Peyer's patch (tissue), 4 donors: ENCODE data around the gene PLCL1. TPM values are rescaled to one million over a fixed set of nuclear protein-coding genes. Genes with fewer than 3 reads are reported as not detected.

ENCODE experiments used
- DNase-seq, 3 donors: peaks; one replicate each; pipeline ENCODE4 v3.0.0-alpha.2; 2017 to 2019
- H3K27ac ChIP-seq, 4 donors: fragments of 200-600 bp; sonication (generic); one replicate each; pipeline ENCODE4 v1.5.1; 2016 to 2019
- H3K27me3 ChIP-seq, 2 donors: fragments of 200-600 bp; sonication (generic); one replicate each; pipeline ENCODE4 v1.5.1; 2019
- H3K36me3 ChIP-seq, 3 donors: fragments of 200-600 bp; sonication (generic); one replicate each; pipeline ENCODE4 v1.5.1; 2016 to 2019
- H3K4me1 ChIP-seq, 4 donors: fragments of 200-600 bp; sonication (generic); one replicate each; pipeline ENCODE4 v1.5.1; 2016 to 2019
- H3K4me3 ChIP-seq, 4 donors: fragments of 200-600 bp; sonication (generic); 1 replicate in 3 of 4; 2 replicates in 1 of 4; pipeline ENCODE4 v1.5.1; 2016 to 2019; ENCODE audit warnings: mild to moderate bottlenecking in 1 of 4
- H3K9me3 ChIP-seq, 4 donors: fragments of 200-600 bp; sonication (generic); one replicate each; pipeline ENCODE4 v1.5.1; 2016 to 2019; ENCODE audit warnings: mild to moderate bottlenecking in 1 of 4
- POLR2A ChIP-seq, 2 donors: fragments of 450-650 bp; IDR thresholded peaks; one replicate each; pipeline ENCODE4 v1.5.1; 2017; ENCODE audit warnings: antibody characterized with exemption in 2 of 2, mild to moderate bottlenecking in 2 of 2, moderate library complexity in 2 of 2
- total RNA-seq, 4 donors: library from RNA; depleted of rRNA; stranded (reverse); fragments of >200 nt; gene quantifications; one replicate each; pipeline ENCODE4 v1.1.0, GENCODE V29; 2016
- TF ChIP-seq, protein P1 (sequence below), 6 experiments: fragments of 450-650 bp in 4 of 6; fragments of 200-600 bp in 2 of 6; sonication (generic) in 1 of 6; IDR thresholded peaks; one replicate each; pipeline ENCODE4 v1.5.1; 2017 to 2019; ENCODE audit warnings: antibody characterized with exemption in 6 of 6, mild to moderate bottlenecking in 3 of 6, moderate library complexity in 1 of 6

PLCL1 gene
- total RNA-seq, 4 donors from 2014 or later, result 1.9 to 5.8 (median 2.8) TPM; not detected in 1

DNA sequence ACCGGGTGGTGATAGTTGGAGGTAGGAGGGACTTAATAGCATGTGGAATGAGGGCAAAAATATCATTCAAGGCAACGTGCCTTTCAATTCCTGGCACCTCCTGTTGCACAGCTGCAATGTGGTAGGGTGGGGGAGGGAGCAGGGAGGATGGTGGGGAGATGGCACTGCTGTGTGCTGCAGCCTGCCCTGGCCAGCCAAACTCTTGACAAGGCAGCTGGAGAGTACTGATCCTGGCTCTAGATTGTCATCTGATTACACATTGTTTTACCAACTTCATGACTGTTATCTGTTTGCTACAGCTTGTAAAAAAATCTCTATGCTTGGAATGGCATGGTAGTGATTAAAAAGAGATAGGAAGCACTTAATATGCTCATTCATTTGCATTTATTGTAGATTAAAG is 47.7 kb downstream of the PLCL1 start:
- H3K27ac ChIP-seq, result no peak overlapping the region
- H3K9me3 ChIP-seq, result no peaks in the 10 kb centered on the region
- no peaks in the 10 kb centered on the region for H3K4me1 ChIP-seq
- DNase-seq, result no peak
- no peaks in the 10 kb centered on the region for H3K27me3 ChIP-seq
- no peak overlapping the region for H3K4me3 ChIP-seq
- no peaks in the 10 kb centered on the region for H3K36me3 ChIP-seq
- TF ChIP-seq POLR2A (IDR thresholded peaks at IDR 0.05), result no peak
- TF ChIP-seq, protein P1, sequence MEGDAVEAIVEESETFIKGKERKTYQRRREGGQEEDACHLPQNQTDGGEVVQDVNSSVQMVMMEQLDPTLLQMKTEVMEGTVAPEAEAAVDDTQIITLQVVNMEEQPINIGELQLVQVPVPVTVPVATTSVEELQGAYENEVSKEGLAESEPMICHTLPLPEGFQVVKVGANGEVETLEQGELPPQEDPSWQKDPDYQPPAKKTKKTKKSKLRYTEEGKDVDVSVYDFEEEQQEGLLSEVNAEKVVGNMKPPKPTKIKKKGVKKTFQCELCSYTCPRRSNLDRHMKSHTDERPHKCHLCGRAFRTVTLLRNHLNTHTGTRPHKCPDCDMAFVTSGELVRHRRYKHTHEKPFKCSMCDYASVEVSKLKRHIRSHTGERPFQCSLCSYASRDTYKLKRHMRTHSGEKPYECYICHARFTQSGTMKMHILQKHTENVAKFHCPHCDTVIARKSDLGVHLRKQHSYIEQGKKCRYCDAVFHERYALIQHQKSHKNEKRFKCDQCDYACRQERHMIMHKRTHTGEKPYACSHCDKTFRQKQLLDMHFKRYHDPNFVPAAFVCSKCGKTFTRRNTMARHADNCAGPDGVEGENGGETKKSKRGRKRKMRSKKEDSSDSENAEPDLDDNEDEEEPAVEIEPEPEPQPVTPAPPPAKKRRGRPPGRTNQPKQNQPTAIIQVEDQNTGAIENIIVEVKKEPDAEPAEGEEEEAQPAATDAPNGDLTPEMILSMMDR (IDR thresholded peaks at IDR 0.05), result no peak

DNA sequence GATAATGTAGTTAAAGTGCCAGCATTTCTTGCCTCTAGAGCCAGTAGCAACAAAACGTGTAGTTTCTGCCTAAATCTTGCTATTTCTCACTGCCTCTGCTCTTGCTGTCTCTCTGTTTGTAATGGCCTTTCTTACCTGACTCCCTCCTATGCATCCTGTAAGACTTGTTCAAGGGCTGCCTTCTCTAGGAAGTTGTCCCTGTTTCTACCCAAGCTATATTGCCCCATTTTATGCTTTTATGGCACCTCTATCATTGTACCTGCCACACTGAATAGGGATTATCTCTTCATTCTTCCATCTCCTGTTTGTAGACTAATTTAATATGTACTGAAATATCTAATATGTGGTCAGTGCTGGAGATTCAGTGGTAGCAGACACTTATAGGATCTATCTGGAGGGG is 49.2 kb downstream of the PLCL1 start:
- no peaks in the 10 kb centered on the region for H3K36me3 ChIP-seq
- H3K9me3 ChIP-seq, result no peaks in the 10 kb centered on the region
- H3K27ac ChIP-seq, result no peak overlapping the region
- no peak for DNase-seq
- TF ChIP-seq, protein P1 (IDR thresholded peaks at IDR 0.05), result no peak
- TF ChIP-seq POLR2A (IDR thresholded peaks at IDR 0.05), result no peak
- no peaks in the 10 kb centered on the region for H3K27me3 ChIP-seq
- no peak overlapping the region for H3K4me3 ChIP-seq
- no peaks in the 10 kb centered on the region for H3K4me1 ChIP-seq

DNA sequence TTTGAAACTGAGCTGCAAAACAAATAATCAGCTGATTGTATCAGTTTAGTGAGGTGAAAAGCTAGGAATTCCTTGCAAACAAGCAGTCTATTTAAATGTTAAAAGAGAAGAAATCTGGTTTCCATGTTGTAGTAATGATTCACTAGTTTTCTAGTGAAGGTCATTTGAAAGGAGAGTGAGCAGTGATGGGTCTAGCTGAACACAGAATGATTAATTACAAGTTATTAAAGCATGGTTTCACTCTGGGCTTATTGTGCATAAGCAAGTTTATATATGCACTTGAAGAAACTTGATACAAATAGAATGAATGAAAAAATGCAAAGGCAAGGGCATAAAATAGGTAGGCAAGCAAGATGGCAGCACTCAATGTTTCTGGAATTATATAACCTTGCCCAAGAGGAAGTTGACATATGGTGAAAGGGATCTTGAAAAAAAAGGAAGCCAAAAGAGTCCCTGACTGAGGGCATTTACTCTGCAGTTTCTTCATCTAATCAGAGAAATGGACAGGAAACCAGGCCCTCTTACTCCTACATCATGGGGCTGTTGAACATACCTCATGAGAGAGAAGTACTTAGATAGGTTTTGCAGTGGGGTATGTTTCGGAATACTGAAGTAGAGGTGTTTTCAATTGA is 53.2 kb downstream of the PLCL1 start:
- H3K27ac ChIP-seq, result no peak overlapping the region
- TF ChIP-seq, protein P1 (IDR thresholded peaks at IDR 0.05), result no peak
- no peak for TF ChIP-seq POLR2A (IDR thresholded peaks at IDR 0.05)
- no peaks in the 10 kb centered on the region for H3K27me3 ChIP-seq
- no peak overlapping the region for H3K4me3 ChIP-seq
- H3K9me3 ChIP-seq, result no peaks in the 10 kb centered on the region
- no peaks in the 10 kb centered on the region for H3K36me3 ChIP-seq
- DNase-seq, result no peak
- no peaks in the 10 kb centered on the region for H3K4me1 ChIP-seq

DNA sequence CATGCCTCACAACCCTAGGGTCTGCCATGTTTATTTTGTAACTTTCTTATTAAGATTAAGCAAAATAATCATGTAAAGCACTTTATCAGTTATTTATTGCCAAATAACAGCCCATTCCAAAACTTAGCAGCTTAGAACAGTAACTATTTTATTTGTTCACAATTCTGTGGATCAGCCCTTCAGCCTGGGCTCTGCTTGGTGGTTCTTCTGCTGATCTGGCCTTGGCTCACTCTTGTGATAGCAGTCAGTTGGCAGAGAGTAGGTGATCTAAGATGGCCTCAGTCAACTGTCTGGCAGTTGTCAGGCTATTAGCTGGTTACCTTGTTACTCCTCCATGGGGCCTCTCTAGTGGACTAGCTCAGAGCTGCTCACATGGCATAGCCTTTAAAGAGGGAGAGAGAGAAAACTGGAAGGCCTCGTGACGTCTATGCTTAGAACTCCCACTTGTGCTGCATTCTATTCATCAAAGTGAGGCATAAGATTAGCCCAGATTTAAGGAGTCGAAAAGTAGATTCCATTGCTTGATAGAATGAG is 54.3 kb downstream of the PLCL1 start:
- Histone ChIP-seq H3K27me3 (no peaks in the 10 kb centered on the region), H3K4me1 (no peaks in the 10 kb centered on the region), H3K4me3 (no peak overlapping the region), H3K27ac (no peak overlapping the region), H3K36me3 (no peaks in the 10 kb centered on the region), H3K9me3 (no peaks in the 10 kb centered on the region)
- TF ChIP-seq, protein P1 (IDR thresholded peaks at IDR 0.05), result no peak
- no peak for TF ChIP-seq POLR2A (IDR thresholded peaks at IDR 0.05)
- DNase-seq, result no peak

DNA sequence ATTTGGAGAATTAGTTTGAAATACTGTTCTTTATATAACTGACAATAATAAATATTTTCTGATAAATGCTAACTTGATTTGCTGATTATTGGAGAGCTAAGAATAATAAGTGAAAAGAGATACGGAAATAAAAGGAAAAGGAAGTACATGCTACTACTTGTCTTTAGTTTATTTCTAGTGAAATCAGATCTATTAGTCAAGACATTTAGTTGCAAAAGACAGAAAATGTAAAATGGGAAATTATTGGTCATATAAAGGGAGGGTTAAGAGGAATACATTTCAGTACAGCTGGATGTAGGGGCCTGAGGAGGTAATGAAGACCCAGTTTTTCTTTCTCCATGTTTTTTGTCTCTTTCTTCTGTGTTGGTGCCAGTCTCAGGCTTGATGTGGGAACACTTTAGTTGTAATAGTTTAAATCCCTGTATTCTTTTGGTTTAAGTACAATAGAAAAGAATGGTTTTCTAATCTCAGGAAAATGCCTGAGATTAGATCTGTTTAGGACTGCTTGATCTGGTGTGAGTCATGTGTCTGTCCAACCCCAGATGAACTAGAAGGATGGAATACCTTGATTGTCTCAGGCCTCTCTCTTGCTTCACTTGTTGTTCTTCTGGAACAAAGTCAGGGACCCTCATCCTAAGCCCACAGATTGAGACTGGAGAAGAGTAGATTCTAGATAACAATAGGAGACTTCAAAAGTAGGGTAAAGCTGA is 58.0 kb downstream of the PLCL1 start:
- no peak for DNase-seq
- H3K27me3 ChIP-seq, result no peaks in the 10 kb centered on the region
- no peaks in the 10 kb centered on the region for H3K36me3 ChIP-seq

More for the DNA sequence above, 58.0 kb downstream of the PLCL1 start:
- no peak overlapping the region for H3K27ac ChIP-seq
- no peak overlapping the region for H3K4me3 ChIP-seq
- H3K4me1 ChIP-seq, result no peaks in the 10 kb centered on the region
- TF ChIP-seq, protein P1 (IDR thresholded peaks at IDR 0.05), result no peak
- no peak for TF ChIP-seq POLR2A (IDR thresholded peaks at IDR 0.05)
- H3K9me3 ChIP-seq, result no peaks in the 10 kb centered on the region
